T-helper 2 cell treated with Interferon-gamma antibody and Interleukin-4, amounts not matched to agents 5 μg/mL and 100 μg/mL, for 36 hours (primary cell): ENCODE measurements around the gene EWSR1.

Source experiments
- DNase-seq: peaks from one replicate; pipeline ENCODE4 v3.0.0; 2021; ENCODE audit warnings: low spot score
- H3K27ac Mint-ChIP-seq: one replicate; pipeline ENCODE4 v1.8.0; 2021; ENCODE audit warnings: mild to moderate bottlenecking, mixed read lengths
- H3K27me3 Mint-ChIP-seq: one replicate; pipeline ENCODE4 v1.8.0; 2021; ENCODE audit warnings: low read depth, mixed read lengths
- H3K36me3 Mint-ChIP-seq: one replicate; pipeline ENCODE4 v1.8.0; 2021; ENCODE audit warnings: low read depth, mixed read lengths
- H3K4me1 Mint-ChIP-seq: one replicate; pipeline ENCODE4 v1.8.0; 2021; ENCODE audit warnings: low read depth, mixed read lengths
- H3K4me3 Mint-ChIP-seq: one replicate; pipeline ENCODE4 v1.8.0; 2022; ENCODE audit warnings: mild to moderate bottlenecking, moderate library complexity, mixed read lengths
- H3K9me3 Mint-ChIP-seq: one replicate; pipeline ENCODE4 v1.8.0; 2021; ENCODE audit warnings: mixed read lengths

Gene EWSR1

GRCh38 chr22:29320546-29320945, 52.5 kb downstream of the EWSR1 start:
- peaks cover 17% of the 10 kb centered on the region for H3K27me3 Mint-ChIP-seq
- DNase-seq: no peak
- no peaks in the 10 kb centered on the region for H3K9me3 Mint-ChIP-seq
- H3K4me1 Mint-ChIP-seq: no peaks in the 10 kb centered on the region
- H3K4me3 Mint-ChIP-seq: no peak overlapping the region
- no peak overlapping the region for H3K27ac Mint-ChIP-seq
- H3K36me3 Mint-ChIP-seq: no peaks in the 10 kb centered on the region

GRCh38 chr22:29323641-29324040, 55.6 kb downstream of the EWSR1 start:
- H3K4me3 Mint-ChIP-seq: no peak overlapping the region
- H3K27ac Mint-ChIP-seq: no peak overlapping the region
- H3K4me1 Mint-ChIP-seq: no peaks in the 10 kb centered on the region
- DNase-seq: no peak
- H3K36me3 Mint-ChIP-seq: no peaks in the 10 kb centered on the region
- no peaks in the 10 kb centered on the region for H3K9me3 Mint-ChIP-seq
- H3K27me3 Mint-ChIP-seq: no peaks in the 10 kb centered on the region

GRCh38 chr22:29325356-29325755, 57.3 kb downstream of the EWSR1 start:
- no peak overlapping the region for H3K4me3 Mint-ChIP-seq
- H3K27ac Mint-ChIP-seq: no peak overlapping the region
- no peak for DNase-seq
- no peaks in the 10 kb centered on the region for H3K9me3 Mint-ChIP-seq
- H3K4me1 Mint-ChIP-seq: no peaks in the 10 kb centered on the region
- peaks cover 5% of the 10 kb centered on the region for H3K36me3 Mint-ChIP-seq
- no peaks in the 10 kb centered on the region for H3K27me3 Mint-ChIP-seq

GRCh38 chr22:29325785-29326315, 57.8 kb downstream of the EWSR1 start:
- no peak overlapping the region for H3K27ac Mint-ChIP-seq
- no peak overlapping the region for H3K4me3 Mint-ChIP-seq
- peaks cover 5% of the 10 kb centered on the region for H3K36me3 Mint-ChIP-seq
- DNase-seq: no peak
- no peaks in the 10 kb centered on the region for H3K27me3 Mint-ChIP-seq
- H3K9me3 Mint-ChIP-seq: no peaks in the 10 kb centered on the region
- no peaks in the 10 kb centered on the region for H3K4me1 Mint-ChIP-seq

- Mint-ChIP-seq H3K27me3 (no peaks in the 10 kb centered on the region), H3K4me1 (no peaks in the 10 kb centered on the region), H3K9me3 (no peaks in the 10 kb centered on the region), H3K36me3 (peaks cover 5% of the 10 kb centered on the region), H3K27ac (no peak overlapping the region), H3K4me3 (no peak overlapping the region)
- no peak for DNase-seq
Observed at GRCh38 chr22:29326481-29326880, 58.4 kb downstream of the EWSR1 start.

- DNase-seq: no peak
- Mint-ChIP-seq H3K4me3 (no peak overlapping the region), H3K27ac (no peak overlapping the region), H3K9me3 (no peaks in the 10 kb centered on the region), H3K4me1 (no peaks in the 10 kb centered on the region), H3K27me3 (no peaks in the 10 kb centered on the region), H3K36me3 (peaks cover 5% of the 10 kb centered on the region)
Observed at GRCh38 chr22:29327089-29327764, 59.2 kb downstream of the EWSR1 start.

GRCh38 chr22:29328055-29328454, 60.0 kb downstream of the EWSR1 start:
- peaks cover 5% of the 10 kb centered on the region for H3K36me3 Mint-ChIP-seq
- H3K27me3 Mint-ChIP-seq: no peaks in the 10 kb centered on the region
- no peak overlapping the region for H3K4me3 Mint-ChIP-seq
- DNase-seq: no peak
- H3K9me3 Mint-ChIP-seq: no peaks in the 10 kb centered on the region
- H3K4me1 Mint-ChIP-seq: no peaks in the 10 kb centered on the region
- H3K27ac Mint-ChIP-seq: no peak overlapping the region

GRCh38 chr22:29328566-29329500, 60.8 kb downstream of the EWSR1 start:
- no peaks in the 10 kb centered on the region for H3K9me3 Mint-ChIP-seq
- H3K27ac Mint-ChIP-seq: no peak overlapping the region
- H3K4me3 Mint-ChIP-seq: no peak overlapping the region
- peaks cover 8% of the 10 kb centered on the region for H3K36me3 Mint-ChIP-seq
- no peaks in the 10 kb centered on the region for H3K4me1 Mint-ChIP-seq
- no peak for DNase-seq
- H3K27me3 Mint-ChIP-seq: no peaks in the 10 kb centered on the region

- no peaks in the 10 kb centered on the region for H3K27me3 Mint-ChIP-seq
- DNase-seq: no peak
- no peak overlapping the region for H3K27ac Mint-ChIP-seq
- no peaks in the 10 kb centered on the region for H3K9me3 Mint-ChIP-seq
- H3K36me3 Mint-ChIP-seq: peaks cover 8% of the 10 kb centered on the region
- no peaks in the 10 kb centered on the region for H3K4me1 Mint-ChIP-seq
- no peak overlapping the region for H3K4me3 Mint-ChIP-seq
Observed at GRCh38 chr22:29329581-29329980, 61.5 kb downstream of the EWSR1 start.

GRCh38 chr22:29330291-29330690, 62.2 kb downstream of the EWSR1 start:
- Mint-ChIP-seq H3K27ac (no peak overlapping the region), H3K4me1 (no peaks in the 10 kb centered on the region), H3K4me3 (no peak overlapping the region), H3K36me3 (peaks cover 8% of the 10 kb centered on the region), H3K27me3 (no peaks in the 10 kb centered on the region), H3K9me3 (no peaks in the 10 kb centered on the region)
- no peak for DNase-seq

GRCh38 chr22:29330753-29331152, 62.7 kb downstream of the EWSR1 start:
- H3K36me3 Mint-ChIP-seq: peaks cover 12% of the 10 kb centered on the region
- H3K27me3 Mint-ChIP-seq: no peaks in the 10 kb centered on the region
- no peak overlapping the region for H3K4me3 Mint-ChIP-seq
- no peak for DNase-seq
- H3K9me3 Mint-ChIP-seq: no peaks in the 10 kb centered on the region
- H3K27ac Mint-ChIP-seq: no peak overlapping the region
- H3K4me1 Mint-ChIP-seq: no peaks in the 10 kb centered on the region

GRCh38 chr22:29331213-29331612, 63.1 kb downstream of the EWSR1 start:
- Mint-ChIP-seq H3K27me3 (no peaks in the 10 kb centered on the region), H3K4me3 (no peak overlapping the region), H3K4me1 (no peaks in the 10 kb centered on the region), H3K36me3 (peaks cover 16% of the 10 kb centered on the region), H3K27ac (no peak overlapping the region), H3K9me3 (no peaks in the 10 kb centered on the region)
- DNase-seq: no peak

GRCh38 chr22:29331658-29332300, 63.7 kb downstream of the EWSR1 start:
- no peaks in the 10 kb centered on the region for H3K27me3 Mint-ChIP-seq
- no peak overlapping the region for H3K4me3 Mint-ChIP-seq
- DNase-seq: no peak
- H3K36me3 Mint-ChIP-seq: peaks cover 18% of the 10 kb centered on the region
- H3K4me1 Mint-ChIP-seq: no peaks in the 10 kb centered on the region
- no peaks in the 10 kb centered on the region for H3K9me3 Mint-ChIP-seq
- no peak overlapping the region for H3K27ac Mint-ChIP-seq
